Ascending aorta (tissue), 2 donors: ENCODE results near the gene THSD7B. TPM values are rescaled to one million over a fixed set of nuclear protein-coding genes. Genes with fewer than 3 reads are reported as not detected.

ENCODE experiments used
- DNase-seq, 2 donors: peaks; one replicate each; pipeline ENCODE4 v3.0.0-alpha.2; 2019; ENCODE audit warnings: low spot score in 2 of 2
- H3K27ac ChIP-seq, 2 donors: fragments of 200-600 bp; sonication (generic); one replicate each; pipeline ENCODE4 v1.5.1; 2016 to 2017; ENCODE audit warnings: mild to moderate bottlenecking in 1 of 2
- H3K27me3 ChIP-seq: fragments of 200-600 bp; sonication (generic); one replicate; pipeline ENCODE4 v1.5.1; 2017
- H3K36me3 ChIP-seq, 2 donors: fragments of 200-600 bp; sonication (generic); one replicate each; pipeline ENCODE4 v1.5.1; 2016
- H3K4me1 ChIP-seq, 2 donors: fragments of 200-600 bp; sonication (generic); one replicate each; pipeline ENCODE4 v1.5.1; 2016 to 2017; ENCODE audit warnings: mild to moderate bottlenecking in 1 of 2
- H3K4me3 ChIP-seq, 2 donors: fragments of 200-600 bp; sonication (generic); one replicate each; pipeline ENCODE4 v1.5.1; 2016 to 2017; ENCODE audit warnings: mild to moderate bottlenecking in 1 of 2
- H3K9me3 ChIP-seq, 2 donors: fragments of 200-600 bp; sonication (generic); one replicate each; pipeline ENCODE4 v1.5.1; 2016
- intact Hi-C: fragments of 100-400 bp; cut with DNase I; formaldehyde crosslinking; loops from one replicate; pipeline ENCODE4 v1.15.1; 2023
- total RNA-seq: library from RNA; depleted of rRNA; stranded (reverse); fragments of >200 nt; gene quantifications from one replicate; pipeline ENCODE4 v1.1.0, GENCODE V29; 2016
- TF ChIP-seq, protein P1 (sequence below), 3 experiments: fragments of 200-600 bp in 2 of 3; fragments of 450-650 bp in 1 of 3; sonication (generic) in 2 of 3; IDR thresholded peaks; one replicate each; pipeline ENCODE4 v1.5.1; 2016 to 2019; ENCODE audit warnings: antibody characterized with exemption in 3 of 3, mild to moderate bottlenecking in 1 of 3, moderate library complexity in 1 of 3

THSD7B gene
- total RNA-seq, 1 donor from 2014 or later = not detected

DNA sequence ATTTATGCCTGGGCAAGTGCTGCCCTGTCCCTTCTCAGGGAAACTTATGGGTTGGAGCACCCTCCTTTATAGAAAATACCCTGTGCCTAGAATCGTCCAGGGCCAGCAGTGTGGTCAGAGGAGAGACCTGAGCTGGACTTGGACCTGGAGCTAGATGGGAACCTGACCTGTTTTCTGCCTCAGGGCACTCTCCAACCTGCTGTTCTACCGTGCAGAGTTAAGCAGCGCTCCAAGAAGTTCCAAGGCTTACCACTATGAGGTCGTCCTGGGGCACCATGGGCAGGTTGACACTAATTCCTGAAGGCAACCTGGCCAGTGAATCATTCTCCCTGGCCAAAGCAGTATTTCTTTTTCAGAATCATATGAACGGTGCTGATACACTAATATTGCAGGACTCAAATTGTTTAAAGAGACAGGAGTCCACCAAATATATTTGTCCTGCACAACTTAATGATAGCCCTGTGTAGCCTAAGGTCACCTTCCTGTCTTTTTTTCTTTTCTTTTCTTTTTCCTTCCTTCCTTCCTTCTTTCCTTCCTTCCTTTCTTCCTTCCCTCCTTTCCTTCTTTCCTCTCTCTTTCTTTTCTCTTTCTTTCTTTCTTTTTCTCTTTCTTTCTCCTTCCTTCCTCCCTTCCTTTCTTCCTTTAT is 743.5 kb downstream of the THSD7B start:
- no peaks in the 10 kb centered on the region for H3K27me3 ChIP-seq
- no peaks in the 10 kb centered on the region for H3K36me3 ChIP-seq
- no peaks in the 10 kb centered on the region for H3K4me1 ChIP-seq
- intact Hi-C loops = no loop called here
- TF ChIP-seq, protein P1, sequence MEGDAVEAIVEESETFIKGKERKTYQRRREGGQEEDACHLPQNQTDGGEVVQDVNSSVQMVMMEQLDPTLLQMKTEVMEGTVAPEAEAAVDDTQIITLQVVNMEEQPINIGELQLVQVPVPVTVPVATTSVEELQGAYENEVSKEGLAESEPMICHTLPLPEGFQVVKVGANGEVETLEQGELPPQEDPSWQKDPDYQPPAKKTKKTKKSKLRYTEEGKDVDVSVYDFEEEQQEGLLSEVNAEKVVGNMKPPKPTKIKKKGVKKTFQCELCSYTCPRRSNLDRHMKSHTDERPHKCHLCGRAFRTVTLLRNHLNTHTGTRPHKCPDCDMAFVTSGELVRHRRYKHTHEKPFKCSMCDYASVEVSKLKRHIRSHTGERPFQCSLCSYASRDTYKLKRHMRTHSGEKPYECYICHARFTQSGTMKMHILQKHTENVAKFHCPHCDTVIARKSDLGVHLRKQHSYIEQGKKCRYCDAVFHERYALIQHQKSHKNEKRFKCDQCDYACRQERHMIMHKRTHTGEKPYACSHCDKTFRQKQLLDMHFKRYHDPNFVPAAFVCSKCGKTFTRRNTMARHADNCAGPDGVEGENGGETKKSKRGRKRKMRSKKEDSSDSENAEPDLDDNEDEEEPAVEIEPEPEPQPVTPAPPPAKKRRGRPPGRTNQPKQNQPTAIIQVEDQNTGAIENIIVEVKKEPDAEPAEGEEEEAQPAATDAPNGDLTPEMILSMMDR (IDR thresholded peaks at IDR 0.05) = no peak
- H3K4me3 ChIP-seq = no peak overlapping the region
- DNase-seq = no peak
- H3K27ac ChIP-seq = no peak overlapping the region
- no peaks in the 10 kb centered on the region for H3K9me3 ChIP-seq

DNA sequence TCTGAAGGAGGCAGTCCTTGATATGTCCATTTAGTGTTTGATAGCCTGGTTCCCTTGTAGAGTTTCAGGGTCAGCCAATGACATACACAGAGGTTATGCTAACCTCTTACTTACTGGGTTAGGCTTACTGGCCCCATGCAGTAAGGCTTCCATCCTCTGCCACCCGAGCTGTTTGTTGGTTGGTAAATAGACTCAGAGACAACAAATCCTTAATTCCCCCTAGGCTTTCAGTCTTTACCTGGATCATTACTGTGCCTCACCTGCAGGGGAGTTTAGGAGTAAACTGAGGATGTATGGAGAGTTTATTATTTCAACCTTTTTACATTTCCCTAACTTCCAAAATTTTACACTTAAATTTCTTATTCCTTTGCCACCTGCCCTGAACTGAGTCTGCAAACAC is 746.2 kb downstream of the THSD7B start:
- intact Hi-C loops = no loop called here

DNA sequence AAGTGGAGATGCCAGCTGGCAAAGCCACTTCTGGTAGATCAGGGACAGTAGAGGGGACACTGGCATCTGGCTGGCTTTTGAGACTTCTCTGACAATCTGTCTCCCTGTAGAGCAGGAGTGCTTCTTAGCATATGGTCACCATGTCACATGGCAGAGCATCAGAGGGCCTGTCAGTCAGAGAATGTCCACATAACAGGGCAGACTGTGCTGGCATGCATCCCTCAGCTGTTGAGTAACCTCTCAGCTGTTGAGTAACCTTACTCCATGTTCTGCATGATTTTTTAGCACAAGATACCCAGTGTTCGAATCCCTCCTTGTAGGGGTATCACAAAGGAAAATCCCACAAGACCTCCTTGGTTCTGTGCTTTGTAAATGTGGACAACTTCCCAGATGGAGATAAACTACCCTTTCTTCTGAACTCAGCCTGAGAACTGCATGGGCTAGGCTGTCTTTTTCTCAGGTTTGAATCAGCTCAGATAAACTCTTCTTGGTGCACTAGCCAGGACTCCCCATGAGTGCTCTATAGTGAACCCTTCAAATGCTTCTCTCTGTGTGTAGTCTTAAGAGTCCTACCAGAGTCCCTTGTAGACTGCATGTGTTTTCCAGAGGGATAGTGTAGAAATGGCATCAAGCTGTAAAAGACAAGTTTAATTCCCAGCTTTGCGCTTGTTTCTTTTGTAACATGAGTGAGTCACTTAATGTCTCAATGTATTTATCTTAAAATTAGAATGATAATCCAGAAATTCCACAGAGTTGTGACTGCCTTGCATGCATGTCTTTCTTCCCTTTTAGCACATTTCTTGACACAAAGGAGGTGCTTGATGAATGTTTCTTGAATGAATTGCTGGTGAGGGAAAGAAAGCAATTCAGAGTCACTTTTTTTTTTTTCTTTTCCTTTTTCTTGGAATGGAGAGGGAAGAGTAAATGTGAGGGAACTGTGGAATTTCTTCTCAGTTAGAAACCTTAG is 756.6 kb downstream of the THSD7B start:
- Histone ChIP-seq H3K4me1 (no peaks in the 10 kb centered on the region), H3K27me3 (no peaks in the 10 kb centered on the region), H3K4me3 (no peak overlapping the region), H3K27ac (no peak overlapping the region), H3K9me3 (no peaks in the 10 kb centered on the region), H3K36me3 (no peaks in the 10 kb centered on the region)
- DNase-seq = no peak
- TF ChIP-seq, protein P1 (IDR thresholded peaks at IDR 0.05) = no peak
- intact Hi-C loops = no loop called here

More for the DNA sequence above, 746.2 kb downstream of the THSD7B start:
- Histone ChIP-seq H3K36me3 (no peaks in the 10 kb centered on the region), H3K4me3 (no peak overlapping the region), H3K27me3 (no peaks in the 10 kb centered on the region), H3K4me1 (no peaks in the 10 kb centered on the region), H3K9me3 (no peaks in the 10 kb centered on the region), H3K27ac (no peak overlapping the region)
- DNase-seq = no peak
- TF ChIP-seq, protein P1 (IDR thresholded peaks at IDR 0.05) = no peak

DNA sequence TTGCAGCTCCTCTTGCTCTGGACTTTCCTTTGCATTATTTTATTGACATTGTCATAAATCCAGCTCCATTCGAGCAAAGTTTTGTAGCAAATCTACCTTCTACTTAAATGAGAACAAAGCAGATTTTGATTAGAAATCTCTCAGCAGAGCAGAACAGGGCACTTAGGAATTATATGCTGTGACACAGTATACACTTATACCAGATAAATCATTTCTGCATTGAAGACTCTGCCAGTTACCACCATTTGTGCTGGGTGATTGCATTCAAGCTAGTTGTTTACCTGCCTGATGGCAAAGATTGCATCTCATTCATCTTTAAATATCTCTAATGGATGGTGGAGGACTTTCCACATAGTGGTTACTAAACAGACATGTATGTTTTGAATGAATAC is 757.3 kb downstream of the THSD7B start:
- Histone ChIP-seq H3K4me3 (no peak overlapping the region), H3K4me1 (no peaks in the 10 kb centered on the region), H3K9me3 (no peaks in the 10 kb centered on the region), H3K36me3 (no peaks in the 10 kb centered on the region), H3K27ac (no peak overlapping the region), H3K27me3 (no peaks in the 10 kb centered on the region)
- no peak for DNase-seq
- TF ChIP-seq, protein P1 (IDR thresholded peaks at IDR 0.05) = no peak
- intact Hi-C loops = no loop called here

DNA sequence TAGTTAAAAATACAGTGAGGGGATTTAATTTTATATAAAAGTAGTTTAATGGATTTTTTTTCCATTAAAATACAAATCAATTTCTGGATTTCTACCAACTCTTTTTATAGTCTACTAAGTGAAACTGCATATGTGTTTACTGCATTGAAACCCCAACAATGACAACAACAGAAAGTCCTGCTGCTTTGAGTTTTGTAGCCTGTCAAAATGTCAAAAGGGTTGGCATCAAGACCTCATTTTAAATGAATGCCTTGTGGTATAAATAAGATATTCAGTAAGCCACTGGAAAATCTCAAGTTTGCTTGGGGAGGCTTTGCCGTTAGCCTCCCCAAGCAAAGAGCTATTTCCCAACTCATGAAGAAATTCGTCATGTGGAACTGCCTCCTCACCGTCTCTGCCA is 758.6 kb downstream of the THSD7B start:
- intact Hi-C loops = no loop called here
- H3K4me3 ChIP-seq = no peak overlapping the region

More for the DNA sequence above, 758.6 kb downstream of the THSD7B start:
- H3K9me3 ChIP-seq = no peaks in the 10 kb centered on the region
- H3K27me3 ChIP-seq = no peaks in the 10 kb centered on the region
- no peak overlapping the region for H3K27ac ChIP-seq
- H3K4me1 ChIP-seq = no peaks in the 10 kb centered on the region
- no peak for DNase-seq
- TF ChIP-seq, protein P1 (IDR thresholded peaks at IDR 0.05) = no peak
- H3K36me3 ChIP-seq = no peaks in the 10 kb centered on the region
